Loucy (cell line): ENCODE data around the gene SOCS2.

Experiments
- H2AFZ ChIP-seq: fragments of 200-600 bp; sonication (generic); 2 replicates; pipeline ENCODE4 v1.6.0; 2016; ENCODE audit warnings: antibody characterized with exemption, mild to moderate bottlenecking, low read length, moderate library complexity
- H3F3A ChIP-seq: fragments of 200-600 bp; 2 replicates; pipeline ENCODE4 v1.6.0; 2016; ENCODE audit warnings: antibody characterized with exemption, low read depth, mild to moderate bottlenecking
- H3K27me3 ChIP-seq: fragments of 200-600 bp; sonication (generic); 2 replicates; pipeline ENCODE4 v1.6.1; 2014; ENCODE audit warnings: low read length, mild to moderate bottlenecking; ENCODE audit not compliant: insufficient read depth, poor library complexity, severe bottlenecking
- H3K36me3 ChIP-seq: fragments of 200-600 bp; sonication (generic); 2 replicates; pipeline ENCODE4 v1.6.1; 2016; ENCODE audit warnings: low read length; ENCODE audit not compliant: insufficient read depth
- H3K4me1 ChIP-seq: fragments of 200-600 bp; sonication (generic); 2 replicates; pipeline ENCODE4 v1.5.1; 2014; ENCODE audit warnings: low read length, mild to moderate bottlenecking; ENCODE audit not compliant: insufficient read depth, poor library complexity, severe bottlenecking
- H3K4me2 ChIP-seq: fragments of 200-600 bp; sonication (generic); 2 replicates; pipeline ENCODE4 v1.6.0; 2014; ENCODE audit warnings: antibody characterized with exemption, low read length, low read depth, mild to moderate bottlenecking; ENCODE audit not compliant: poor library complexity, severe bottlenecking
- H3K4me3 ChIP-seq: fragments of 200-600 bp; sonication (generic); 2 replicates; pipeline ENCODE4 v1.5.1; 2014; ENCODE audit warnings: low read length, mild to moderate bottlenecking, mixed read lengths; ENCODE audit not compliant: poor library complexity, severe bottlenecking
- H3K79me2 ChIP-seq: fragments of 200-600 bp; sonication (generic); 2 replicates; pipeline ENCODE4 v1.6.1; 2014; ENCODE audit warnings: low read length; ENCODE audit not compliant: insufficient read depth
- H3K9ac ChIP-seq: fragments of 200-600 bp; sonication (generic); 2 replicates; pipeline ENCODE4 v1.6.0; 2014; ENCODE audit warnings: mild to moderate bottlenecking, low read depth, low read length, moderate library complexity; ENCODE audit not compliant: poor library complexity, severe bottlenecking
- H3K9me2 ChIP-seq: fragments of 200-600 bp; sonication (generic); replicated peaks from 2 replicates; pipeline ENCODE4 v1.6.1; 2016; ENCODE audit warnings: low read depth, low read length, mixed read lengths
- H3K9me3 ChIP-seq: fragments of 200-600 bp; sonication (generic); 2 replicates; pipeline ENCODE4 v1.6.1; 2014; ENCODE audit warnings: mild to moderate bottlenecking, antibody characterized with exemption, low read length, low read depth; ENCODE audit not compliant: insufficient read depth
- H4K20me1 ChIP-seq: fragments of 200-600 bp; sonication (generic); 2 replicates; pipeline ENCODE4 v1.6.0; 2014; ENCODE audit warnings: antibody characterized with exemption, low read length, mild to moderate bottlenecking; ENCODE audit not compliant: insufficient read depth, poor library complexity, severe bottlenecking
- CTCF ChIP-seq: fragments of 200-600 bp; sonication (generic); conservative IDR thresholded peaks from 2 replicates; pipeline ENCODE4 v1.5.1; 2014; ENCODE audit warnings: mild to moderate bottlenecking, antibody characterized with exemption, low read length
- EZH2phosphoT487 ChIP-seq: fragments of 200-600 bp; IDR thresholded peaks from 2 replicates; pipeline ENCODE4 v1.6.1; 2018; ENCODE audit warnings: antibody characterized with exemption, mild to moderate bottlenecking, moderate library complexity, borderline replicate concordance

Gene SOCS2

GRCh38 chr12:93540466-93540865, 32.0 kb upstream of the SOCS2 start:
- Histone ChIP-seq H3K4me1 (peaks cover 8% of the 10 kb centered on the region), H3K27me3 (no peaks in the 10 kb centered on the region), H4K20me1 (no peaks in the 10 kb centered on the region), H3K9me3 (no peaks in the 10 kb centered on the region), H3K4me3 (no peak overlapping the region), H3K9ac (no peak overlapping the region), H3F3A (no peaks in the 10 kb centered on the region), H3K36me3 (no peaks in the 10 kb centered on the region), H3K79me2 (no peaks in the 10 kb centered on the region), H3K9me2 (no peaks in the 10 kb centered on the region), H3K4me2 (no peak overlapping the region), H2AFZ (no peak overlapping the region)
- no peak for TF ChIP-seq EZH2phosphoT487

DNA sequence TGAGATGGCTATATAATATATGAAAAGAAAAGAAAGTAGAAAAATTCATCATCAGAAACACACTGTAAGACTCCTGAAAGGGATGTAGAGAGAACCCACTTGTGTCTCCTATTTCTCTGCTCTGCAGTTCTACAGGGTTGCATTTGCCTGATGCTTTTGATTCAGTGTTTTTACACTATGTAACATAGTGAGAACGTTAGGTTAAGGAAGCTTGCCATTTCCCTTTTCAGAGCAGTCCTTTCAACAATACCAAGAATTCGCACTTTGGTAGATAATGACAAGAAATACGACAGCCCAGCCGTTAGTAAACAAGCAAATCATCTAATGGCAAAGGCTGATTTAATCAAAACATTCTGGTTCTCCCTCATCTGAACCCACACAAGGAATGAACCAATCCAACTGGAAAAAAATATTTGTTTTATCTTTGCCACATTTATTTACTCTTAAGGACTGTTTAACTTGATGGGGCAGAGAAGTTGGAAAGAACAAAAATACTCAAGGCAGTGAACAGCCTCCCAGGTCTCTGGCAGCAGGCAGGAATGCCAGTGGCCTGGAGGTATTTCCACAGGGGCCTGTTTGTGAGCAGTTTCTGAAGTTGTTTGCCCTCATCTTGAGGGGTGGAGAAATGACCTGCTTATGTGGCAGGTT, 30.8 kb upstream of the SOCS2 start:
- H3K36me3 ChIP-seq: no peaks in the 10 kb centered on the region
- H3K9ac ChIP-seq: no peak overlapping the region
- no peaks in the 10 kb centered on the region for H3K9me3 ChIP-seq
- H3K27me3 ChIP-seq: no peaks in the 10 kb centered on the region
- TF ChIP-seq CTCF (no peak), EZH2phosphoT487 (no peak)
- H3K79me2 ChIP-seq: no peaks in the 10 kb centered on the region
- no peak overlapping the region for H3K4me2 ChIP-seq
- H3K4me1 ChIP-seq: peaks cover 5% of the 10 kb centered on the region
- H3F3A ChIP-seq: no peaks in the 10 kb centered on the region
- H3K4me3 ChIP-seq: no peak overlapping the region
- H4K20me1 ChIP-seq: no peaks in the 10 kb centered on the region
- H3K9me2 ChIP-seq: no peaks in the 10 kb centered on the region
- H2AFZ ChIP-seq: no peak overlapping the region

DNA sequence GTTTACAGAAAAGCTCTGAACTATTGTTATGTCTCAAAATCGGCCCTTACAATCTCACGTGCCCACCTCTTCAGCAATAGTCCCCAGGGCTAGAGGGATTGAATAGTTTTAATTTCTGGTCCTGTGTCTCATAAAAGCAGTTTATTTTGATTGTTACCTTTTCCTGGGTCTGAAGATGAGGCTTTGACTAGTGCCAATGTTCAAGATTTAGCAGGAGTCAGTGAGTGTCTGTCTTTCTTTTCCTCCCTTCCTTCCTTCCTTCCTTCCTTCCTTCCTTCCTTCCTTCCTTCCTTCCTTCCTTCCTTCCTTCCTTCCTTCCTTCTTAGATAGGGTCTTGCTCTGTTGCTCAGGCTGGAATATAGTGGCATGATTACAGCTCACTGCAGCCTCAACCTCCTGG, 24.7 kb upstream of the SOCS2 start:
- Histone ChIP-seq H3K79me2 (no peaks in the 10 kb centered on the region), H3K36me3 (no peaks in the 10 kb centered on the region), H4K20me1 (no peaks in the 10 kb centered on the region), H3K4me1 (no peaks in the 10 kb centered on the region), H3K9ac (no peak overlapping the region), H3K9me2 (no peaks in the 10 kb centered on the region), H2AFZ (no peak overlapping the region), H3K4me3 (no peak overlapping the region), H3K9me3 (no peaks in the 10 kb centered on the region), H3F3A (no peaks in the 10 kb centered on the region), H3K27me3 (no peaks in the 10 kb centered on the region), H3K4me2 (no peak overlapping the region)
- TF ChIP-seq CTCF (no peak), EZH2phosphoT487 (no peak)

- H3F3A ChIP-seq: no peaks in the 10 kb centered on the region
- no peaks in the 10 kb centered on the region for H3K9me2 ChIP-seq
- H3K9me3 ChIP-seq: no peaks in the 10 kb centered on the region
- no peaks in the 10 kb centered on the region for H3K79me2 ChIP-seq
- no peaks in the 10 kb centered on the region for H3K4me1 ChIP-seq
- no peak overlapping the region for H3K4me2 ChIP-seq
- H2AFZ ChIP-seq: no peak overlapping the region
- H4K20me1 ChIP-seq: no peaks in the 10 kb centered on the region
- H3K27me3 ChIP-seq: no peaks in the 10 kb centered on the region
- no peaks in the 10 kb centered on the region for H3K36me3 ChIP-seq
- no peak overlapping the region for H3K9ac ChIP-seq
- no peak overlapping the region for H3K4me3 ChIP-seq
- no peak for TF ChIP-seq EZH2phosphoT487
- no peak for TF ChIP-seq CTCF
Measured at GRCh38 chr12:93549174-93549573, 23.3 kb upstream of the SOCS2 start.
